Liver (tissue), 9 donors: ENCODE measurements around the gene FASTK. TPM values are rescaled to one million over a fixed set of nuclear protein-coding genes. Genes with fewer than 3 reads are reported as not detected.

ENCODE experiments used
- DNase-seq: peaks from one replicate; pipeline ENCODE4 v3.0.0-alpha.2; 2017; ENCODE audit warnings: low spot score
- H3K27ac ChIP-seq, 2 donors: one replicate each; pipeline ENCODE4 v1.7.0; 2013; ENCODE audit warnings: inconsistent platforms in 2 of 2, low read length in 2 of 2, control low read depth in 1 of 2, low read depth in 1 of 2, mild to moderate bottlenecking in 1 of 2
- H3K27me3 ChIP-seq, 4 donors: one replicate each; pipeline versions ENCODE4 v1.6.1 to v1.7.0; 2013; ENCODE audit warnings: low read length in 3 of 4, inconsistent platforms in 1 of 4, mild to moderate bottlenecking in 1 of 4, moderate library complexity in 1 of 4; ENCODE audit not compliant: control insufficient read depth in 4 of 4, insufficient read depth in 4 of 4
- H3K36me3 ChIP-seq, 4 donors: one replicate each; pipeline versions ENCODE4 v1.6.1 to v1.7.0; 2013; ENCODE audit warnings: low read length in 3 of 4, mild to moderate bottlenecking in 3 of 4, low read depth in 1 of 4, moderate library complexity in 1 of 4; ENCODE audit not compliant: control insufficient read depth in 4 of 4, insufficient read depth in 3 of 4
- H3K4me1 ChIP-seq, 4 donors: one replicate each; pipeline versions ENCODE4 v1.6.1 to v1.7.0; 2013; ENCODE audit warnings: low read length in 3 of 4, mild to moderate bottlenecking in 3 of 4, moderate library complexity in 1 of 4; ENCODE audit not compliant: control insufficient read depth in 4 of 4, insufficient read depth in 4 of 4
- H3K4me3 ChIP-seq, 3 donors: one replicate each; pipeline versions ENCODE4 v1.6.1 to v1.7.0; 2013; ENCODE audit warnings: low read length in 3 of 3, control low read depth in 1 of 3, low read depth in 1 of 3, mild to moderate bottlenecking in 1 of 3
- H3K9ac ChIP-seq, 2 donors: one replicate each; pipeline ENCODE4 v1.7.0; 2013; ENCODE audit warnings: low read length in 2 of 2, mild to moderate bottlenecking in 2 of 2, moderate library complexity in 2 of 2, control low read depth in 1 of 2, low read depth in 1 of 2
- H3K9me3 ChIP-seq, 4 donors: one replicate each; pipeline versions ENCODE4 v1.6.1 to v1.7.0; 2013; ENCODE audit warnings: low read length in 3 of 4; ENCODE audit not compliant: control insufficient read depth in 4 of 4
- EGR1 ChIP-seq, 2 donors: IDR thresholded peaks; 2 replicates each; pipeline ENCODE4 v1.6.1; 2016 to 2018; ENCODE audit warnings: antibody characterized with exemption in 2 of 2, low read depth in 2 of 2
- FOXA1 ChIP-seq: IDR thresholded peaks from 2 replicates; pipeline ENCODE4 v1.6.1; 2016; ENCODE audit warnings: antibody characterized with exemption
- FOXA2 ChIP-seq: IDR thresholded peaks from 2 replicates; pipeline ENCODE4 v1.6.1; 2016; ENCODE audit warnings: antibody characterized with exemption
- GABPA ChIP-seq, 2 donors: IDR thresholded peaks in 1 of 2; conservative IDR thresholded peaks in 1 of 2; 2 replicates each; pipeline ENCODE4 v1.6.1; 2016; ENCODE audit warnings: antibody characterized with exemption in 2 of 2, mild to moderate bottlenecking in 1 of 2, moderate library complexity in 1 of 2
- HNF4A ChIP-seq, 2 donors: conservative IDR thresholded peaks; 2 replicates each; pipeline ENCODE4 v1.6.1; 2016; ENCODE audit warnings: antibody characterized with exemption in 2 of 2, mild to moderate bottlenecking in 2 of 2
- HNF4G ChIP-seq: IDR thresholded peaks from 2 replicates; pipeline ENCODE4 v1.6.1; 2016; ENCODE audit warnings: antibody characterized with exemption
- JUND ChIP-seq, 2 donors: IDR thresholded peaks; 2 replicates each; pipeline ENCODE4 v1.6.1; 2016; ENCODE audit warnings: antibody characterized with exemption in 2 of 2
- RXRA ChIP-seq, 2 donors: IDR thresholded peaks; 2 replicates each; pipeline ENCODE4 v1.6.1; 2017 to 2018; ENCODE audit warnings: antibody characterized with exemption in 2 of 2, mild to moderate bottlenecking in 1 of 2
- TAF1 ChIP-seq: conservative IDR thresholded peaks from 2 replicates; pipeline ENCODE4 v1.6.1; 2016; ENCODE audit warnings: antibody characterized with exemption, mild to moderate bottlenecking
- YY1 ChIP-seq: IDR thresholded peaks from 2 replicates; pipeline ENCODE4 v1.6.1; 2016; ENCODE audit warnings: antibody characterized with exemption, mild to moderate bottlenecking
- WGBS: extraction: QIAGEN DNeasy Blood & Tissue Kit; methylation state at CpG from one replicate; pipeline ENCODE4 v1.1.7; 2013; 5-methylcytosine and 5-hydroxymethylcytosine counted together
- polyA plus RNA-seq, 2 donors: library from polyadenylated mRNA; stranded (reverse) in 1 of 2; unstranded in 1 of 2; fragments of 200-250 nt in 1 of 2; fragments of >200 nt in 1 of 2; fragmentation: Nextera tagmentation in 1 of 2; extraction: Ambion mirVana in 1 of 2; gene quantifications; one replicate each; pipeline versions ENCODE4 v1.2.1 to v1.2.3, GENCODE V29; 2013 to 2015
- total RNA-seq, 2 donors: library from RNA; depleted of rRNA; stranded (reverse); fragments of >200 nt; gene quantifications; one replicate each; pipeline ENCODE4 v1.2.3, GENCODE V29; 2014
- TF ChIP-seq, protein P1 (sequence below): IDR thresholded peaks from 2 replicates; pipeline ENCODE4 v1.6.1; 2016; ENCODE audit warnings: antibody characterized with exemption
- TF ChIP-seq, protein P2 (sequence below): fragments of 150-350 bp; IDR thresholded peaks from 2 replicates; pipeline ENCODE4 v1.5.1; 2017; ENCODE audit warnings: improper control_type of control experiment, low read depth, low read length; ENCODE audit not compliant: missing input control
- TF ChIP-seq, protein P3 (sequence below): IDR thresholded peaks from 2 replicates; pipeline ENCODE4 v1.6.1; 2016; ENCODE audit warnings: antibody characterized with exemption
- TF ChIP-seq, protein P4 (sequence below): IDR thresholded peaks from 2 replicates; pipeline ENCODE4 v1.6.1; 2016; ENCODE audit warnings: antibody characterized with exemption
- donor health status: healthy.
- donor health status: healthy.
- donor health status: healthy.
- donor health status: healthy.
- donor health status: healthy.

FASTK gene
- total and polyA plus RNA-seq, 4 donors = 31.1 to 62.8 (median 43.7) TPM

DNA sequence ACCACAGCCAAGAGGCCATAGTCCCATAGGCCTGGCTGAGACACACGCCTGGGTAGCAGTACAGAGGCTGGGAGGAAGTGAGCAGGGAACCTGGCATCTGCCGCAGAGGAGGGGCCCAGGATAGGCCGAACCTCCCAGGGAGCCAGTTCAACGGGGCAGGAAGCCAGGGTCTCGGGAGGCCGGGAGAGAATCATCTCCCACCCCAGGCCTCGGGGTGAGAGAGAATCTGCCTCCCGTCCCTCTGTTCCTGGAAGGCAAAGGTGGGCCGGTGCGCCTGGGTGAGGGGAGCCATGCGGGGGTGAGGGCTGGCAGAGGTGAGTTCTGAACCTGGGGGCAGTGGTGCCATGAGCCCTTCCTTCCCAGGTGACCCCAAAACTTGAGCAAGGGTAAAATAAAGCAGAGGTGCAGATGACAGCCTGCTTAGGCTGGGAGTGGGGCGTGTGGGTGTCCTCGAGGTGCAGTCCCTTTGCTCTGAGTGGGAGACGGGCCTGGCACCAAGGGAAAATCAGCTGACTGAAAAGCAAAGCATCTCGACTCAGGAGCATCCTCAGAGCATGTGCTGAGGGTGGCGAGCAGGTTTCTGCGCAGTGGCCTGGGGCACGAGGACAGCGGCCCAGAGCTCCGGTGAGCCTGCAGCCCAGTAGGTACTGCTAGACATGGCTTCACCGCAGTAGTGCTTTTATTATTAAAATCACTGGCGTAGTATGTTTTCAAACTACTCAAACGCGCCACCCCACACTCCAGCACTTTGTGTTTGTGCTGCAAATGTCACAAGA, 21.2 kb upstream of the FASTK start:
- Histone ChIP-seq H3K9ac (no peak overlapping the region), H3K27me3 (no peaks in the 10 kb centered on the region), H3K27ac (no peak overlapping the region), H3K4me1 (no peaks in the 10 kb centered on the region), H3K9me3 (no peaks in the 10 kb centered on the region), H3K4me3 (no peak overlapping the region), H3K36me3 (peaks cover 0 to 4% (median 1%) of the 10 kb centered on the region in 4 donors)
- no peak for TF ChIP-seq HNF4G
- TF ChIP-seq, protein P1, sequence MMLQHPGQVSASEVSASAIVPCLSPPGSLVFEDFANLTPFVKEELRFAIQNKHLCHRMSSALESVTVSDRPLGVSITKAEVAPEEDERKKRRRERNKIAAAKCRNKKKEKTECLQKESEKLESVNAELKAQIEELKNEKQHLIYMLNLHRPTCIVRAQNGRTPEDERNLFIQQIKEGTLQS = no peak
- TF ChIP-seq FOXA2 = no peak
- no peak for TF ChIP-seq RXRA (IDR thresholded peaks at IDR 0.05)
- TF ChIP-seq, protein P2, sequence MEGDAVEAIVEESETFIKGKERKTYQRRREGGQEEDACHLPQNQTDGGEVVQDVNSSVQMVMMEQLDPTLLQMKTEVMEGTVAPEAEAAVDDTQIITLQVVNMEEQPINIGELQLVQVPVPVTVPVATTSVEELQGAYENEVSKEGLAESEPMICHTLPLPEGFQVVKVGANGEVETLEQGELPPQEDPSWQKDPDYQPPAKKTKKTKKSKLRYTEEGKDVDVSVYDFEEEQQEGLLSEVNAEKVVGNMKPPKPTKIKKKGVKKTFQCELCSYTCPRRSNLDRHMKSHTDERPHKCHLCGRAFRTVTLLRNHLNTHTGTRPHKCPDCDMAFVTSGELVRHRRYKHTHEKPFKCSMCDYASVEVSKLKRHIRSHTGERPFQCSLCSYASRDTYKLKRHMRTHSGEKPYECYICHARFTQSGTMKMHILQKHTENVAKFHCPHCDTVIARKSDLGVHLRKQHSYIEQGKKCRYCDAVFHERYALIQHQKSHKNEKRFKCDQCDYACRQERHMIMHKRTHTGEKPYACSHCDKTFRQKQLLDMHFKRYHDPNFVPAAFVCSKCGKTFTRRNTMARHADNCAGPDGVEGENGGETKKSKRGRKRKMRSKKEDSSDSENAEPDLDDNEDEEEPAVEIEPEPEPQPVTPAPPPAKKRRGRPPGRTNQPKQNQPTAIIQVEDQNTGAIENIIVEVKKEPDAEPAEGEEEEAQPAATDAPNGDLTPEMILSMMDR = no peak
- no peak for TF ChIP-seq GABPA (IDR thresholded peaks at IDR 0.05 in 1 of 2, conservative IDR thresholded peaks at IDR 0.05 in 1 of 2)
- no peak for TF ChIP-seq HNF4A (conservative IDR thresholded peaks at IDR 0.05)
- DNase-seq = no peak
- WGBS = 90% methylated on average over 24 of the region's 24 CpGs

DNA sequence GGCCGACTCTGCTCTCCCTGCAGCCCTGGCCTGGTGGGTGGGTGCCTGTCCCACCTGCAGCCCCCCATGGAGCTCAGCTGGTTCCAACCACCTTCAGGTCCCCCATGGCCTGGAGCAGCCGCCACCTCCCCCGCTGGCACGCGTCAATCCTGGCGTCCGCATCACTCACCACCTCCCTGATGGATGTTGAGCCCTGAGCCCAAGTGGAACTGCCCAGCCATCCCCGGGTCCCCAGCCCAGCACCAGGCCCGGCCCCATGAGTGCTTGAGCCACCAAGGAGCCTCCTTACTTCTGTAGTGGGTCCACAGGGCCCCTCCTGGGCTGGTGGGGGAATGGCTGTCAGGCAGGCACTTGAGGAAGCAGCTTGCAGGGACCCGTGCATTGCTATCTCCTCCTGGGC, 20.3 kb upstream of the FASTK start:
- H3K9ac ChIP-seq = no peak overlapping the region

DNA sequence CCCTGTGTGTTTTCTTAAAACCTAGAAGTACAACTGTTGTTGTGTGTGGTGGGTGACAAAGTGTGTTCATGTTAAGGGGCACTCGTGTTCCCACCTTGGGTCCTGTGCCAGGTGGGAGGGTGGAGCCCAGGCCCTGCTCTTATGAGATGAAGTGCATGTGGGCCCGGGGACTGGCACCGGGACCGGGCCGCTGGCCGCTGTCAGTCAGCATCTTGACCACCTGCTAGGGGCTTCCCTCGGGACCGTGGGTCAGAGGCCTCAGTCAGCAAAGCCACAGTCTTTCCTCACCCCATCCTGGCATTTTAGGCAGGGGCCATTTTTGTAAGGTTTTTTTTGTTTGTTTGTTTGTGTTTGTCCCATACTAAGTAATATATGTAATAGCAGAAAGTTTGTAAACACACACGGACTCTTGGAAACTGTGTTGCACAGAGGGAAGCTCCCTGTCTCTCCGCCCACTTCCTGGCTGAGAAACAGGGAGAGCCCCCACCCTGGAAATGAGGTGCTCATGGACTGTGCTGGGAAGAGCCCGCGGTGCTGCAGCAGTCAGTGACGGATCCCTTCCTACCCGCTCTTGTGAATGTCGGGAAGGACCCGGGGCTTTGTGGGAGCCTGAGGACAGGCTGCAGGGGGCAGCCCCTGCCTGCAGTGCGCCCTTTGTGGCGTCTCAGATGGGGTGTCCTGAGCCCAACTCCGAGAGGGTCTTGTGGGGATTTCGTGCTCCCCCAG, 19.0 kb upstream of the FASTK start:
- DNase-seq = no peak
- no peaks in the 10 kb centered on the region for H3K27me3 ChIP-seq
- WGBS = 81% methylated on average over 20 of the region's 20 CpGs
- no peak for TF ChIP-seq TAF1
- no peak for TF ChIP-seq YY1
- no peak for TF ChIP-seq JUND (IDR thresholded peaks at IDR 0.05)
- no peak for TF ChIP-seq EGR1 (IDR thresholded peaks at IDR 0.05; ENCODE audit: low read depth in 2 of 2)
- no peak for TF ChIP-seq HNF4G
- no peak for TF ChIP-seq GABPA (IDR thresholded peaks at IDR 0.05 in 1 of 2, conservative IDR thresholded peaks at IDR 0.05 in 1 of 2)
- TF ChIP-seq, protein P2 = no peak
- TF ChIP-seq, protein P3, sequence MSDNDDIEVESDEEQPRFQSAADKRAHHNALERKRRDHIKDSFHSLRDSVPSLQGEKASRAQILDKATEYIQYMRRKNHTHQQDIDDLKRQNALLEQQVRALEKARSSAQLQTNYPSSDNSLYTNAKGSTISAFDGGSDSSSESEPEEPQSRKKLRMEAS = no peak
- TF ChIP-seq FOXA1 = no peak
- TF ChIP-seq, protein P1 = no peak
- no peak for TF ChIP-seq RXRA (IDR thresholded peaks at IDR 0.05)
- TF ChIP-seq, protein P4, sequence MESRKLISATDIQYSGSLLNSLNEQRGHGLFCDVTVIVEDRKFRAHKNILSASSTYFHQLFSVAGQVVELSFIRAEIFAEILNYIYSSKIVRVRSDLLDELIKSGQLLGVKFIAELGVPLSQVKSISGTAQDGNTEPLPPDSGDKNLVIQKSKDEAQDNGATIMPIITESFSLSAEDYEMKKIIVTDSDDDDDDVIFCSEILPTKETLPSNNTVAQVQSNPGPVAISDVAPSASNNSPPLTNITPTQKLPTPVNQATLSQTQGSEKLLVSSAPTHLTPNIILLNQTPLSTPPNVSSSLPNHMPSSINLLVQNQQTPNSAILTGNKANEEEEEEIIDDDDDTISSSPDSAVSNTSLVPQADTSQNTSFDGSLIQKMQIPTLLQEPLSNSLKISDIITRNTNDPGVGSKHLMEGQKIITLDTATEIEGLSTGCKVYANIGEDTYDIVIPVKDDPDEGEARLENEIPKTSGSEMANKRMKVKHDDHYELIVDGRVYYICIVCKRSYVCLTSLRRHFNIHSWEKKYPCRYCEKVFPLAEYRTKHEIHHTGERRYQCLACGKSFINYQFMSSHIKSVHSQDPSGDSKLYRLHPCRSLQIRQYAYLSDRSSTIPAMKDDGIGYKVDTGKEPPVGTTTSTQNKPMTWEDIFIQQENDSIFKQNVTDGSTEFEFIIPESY = no peak
- no peak overlapping the region for H3K4me3 ChIP-seq
- H3K9me3 ChIP-seq = no peaks in the 10 kb centered on the region
- H3K9ac ChIP-seq = no peak overlapping the region
- peaks cover 0 to 4% (median under 1%) of the 10 kb centered on the region in 4 donors for H3K36me3 ChIP-seq
- no peak overlapping the region for H3K27ac ChIP-seq
- no peaks in the 10 kb centered on the region for H3K4me1 ChIP-seq

More for the DNA sequence above, 20.3 kb upstream of the FASTK start:
- 94% methylated on average over 10 of the region's 10 CpGs for WGBS
- H3K9me3 ChIP-seq = no peaks in the 10 kb centered on the region
- TF ChIP-seq GABPA (IDR thresholded peaks at IDR 0.05 in 1 of 2, conservative IDR thresholded peaks at IDR 0.05 in 1 of 2) = no peak
- TF ChIP-seq RXRA (IDR thresholded peaks at IDR 0.05) = no peak
- TF ChIP-seq TAF1 = no peak
- no peak for TF ChIP-seq JUND (IDR thresholded peaks at IDR 0.05)
- TF ChIP-seq HNF4G = no peak
- no peaks in the 10 kb centered on the region for H3K4me1 ChIP-seq
- H3K27ac ChIP-seq = no peak overlapping the region
- peaks cover 0 to 4% (median 1%) of the 10 kb centered on the region in 4 donors for H3K36me3 ChIP-seq
- no peak for DNase-seq
- H3K4me3 ChIP-seq = no peak overlapping the region
- H3K27me3 ChIP-seq = no peaks in the 10 kb centered on the region
